GM23338 (cell line): ENCODE data around the gene CKB. TPM values are rescaled to one million over a fixed set of nuclear protein-coding genes. Genes with fewer than 3 reads are reported as not detected.

Source experiments
- ATAC-seq: fragments of 200-7000 bp; cut with Tn5 transposase; 3 replicates; pipeline ENCODE4 v1.9.1; 2020
- DNase-seq: peaks from one replicate; pipeline ENCODE4 v3.0.0-alpha.2; 2015; ENCODE audit warnings: low spot score
- H2AFZ ChIP-seq: fragments of 200-600 bp; sonication (generic); 2 replicates; pipeline ENCODE4 v1.8.0; 2016; ENCODE audit warnings: antibody characterized with exemption, mild to moderate bottlenecking, moderate library complexity
- H3F3A ChIP-seq: fragments of 200-600 bp; sonication (generic); replicated peaks from 2 replicates; pipeline ENCODE4 v1.8.0; 2017; ENCODE audit warnings: antibody characterized with exemption, mixed run types, low read depth
- H3K27ac ChIP-seq: fragments of 200-600 bp; sonication (generic); 2 replicates; pipeline ENCODE4 v1.6.1; 2016; ENCODE audit warnings: low read depth
- H3K27me3 ChIP-seq: fragments of 200-600 bp; sonication (generic); 2 replicates; pipeline ENCODE4 v1.8.0; 2016; ENCODE audit warnings: mild to moderate bottlenecking, mixed run types, moderate library complexity; ENCODE audit not compliant: insufficient read depth
- H3K36me3 ChIP-seq: fragments of 200-600 bp; sonication (generic); 2 replicates; pipeline ENCODE4 v1.8.0; 2016; ENCODE audit warnings: mild to moderate bottlenecking; ENCODE audit not compliant: insufficient read depth
- H3K4me1 ChIP-seq: fragments of 200-600 bp; sonication (generic); 2 replicates; pipeline ENCODE4 v1.8.0; 2016; ENCODE audit warnings: mild to moderate bottlenecking, moderate library complexity; ENCODE audit not compliant: insufficient read depth
- H3K4me2 ChIP-seq: fragments of 200-600 bp; sonication (generic); 2 replicates; pipeline ENCODE4 v1.7.1; 2017; ENCODE audit warnings: mixed run types
- H3K4me3 ChIP-seq: fragments of 200-600 bp; sonication (generic); 2 replicates; pipeline ENCODE4 v1.6.1; 2016; ENCODE audit warnings: mixed run types
- H3K79me2 ChIP-seq: fragments of 200-600 bp; sonication (generic); replicated peaks from 2 replicates; pipeline ENCODE4 v1.8.0; 2017; ENCODE audit warnings: mild to moderate bottlenecking; ENCODE audit not compliant: insufficient read depth
- H3K9me2 ChIP-seq: fragments of 200-600 bp; sonication (generic); 2 replicates; pipeline ENCODE4 v1.8.0; 2017; ENCODE audit not compliant: insufficient read depth
- H4K20me1 ChIP-seq: fragments of 200-600 bp; sonication (generic); replicated peaks from 2 replicates; pipeline ENCODE4 v1.8.0; 2017; ENCODE audit warnings: mild to moderate bottlenecking; ENCODE audit not compliant: insufficient read depth
- H3K27ac Mint-ChIP-seq: 2 replicates; pipeline ENCODE4 v1.8.0; 2020; ENCODE audit warnings: inconsistent platforms, mild to moderate bottlenecking, moderate library complexity, mixed read lengths
- H3K27me3 Mint-ChIP-seq: 3 replicates; pipeline ENCODE4 v1.8.0; 2022; ENCODE audit warnings: low read depth, mild to moderate bottlenecking, moderate library complexity, mixed read lengths, inconsistent platforms; ENCODE audit not compliant: insufficient read depth, poor library complexity
- H3K36me3 Mint-ChIP-seq: 3 replicates; pipeline ENCODE4 v1.8.0; 2021; ENCODE audit warnings: low read depth, mild to moderate bottlenecking, inconsistent platforms, moderate library complexity, mixed read lengths
- H3K4me1 Mint-ChIP-seq: 3 replicates; pipeline ENCODE4 v1.8.0; 2020; ENCODE audit warnings: mild to moderate bottlenecking, inconsistent platforms, mixed read lengths
- H3K4me3 Mint-ChIP-seq: 3 replicates; pipeline ENCODE4 v1.8.0; 2021; ENCODE audit warnings: moderate library complexity, mild to moderate bottlenecking, inconsistent platforms, mixed read lengths
- H3K9me3 Mint-ChIP-seq: 3 replicates; pipeline ENCODE4 v1.8.0; 2020; ENCODE audit warnings: moderate library complexity, mild to moderate bottlenecking, inconsistent platforms, mixed read lengths
- CREB1 ChIP-seq: fragments of 250-450 bp; sonication (Bioruptor Pico); IDR thresholded peaks from 2 replicates; pipeline ENCODE4 v1.5.0; 2020; ENCODE audit warnings: low read depth, mild to moderate bottlenecking, moderate library complexity
- EZH2phosphoT487 ChIP-seq: fragments of 200-600 bp; sonication (generic); IDR thresholded peaks from one replicate; pipeline ENCODE4 v1.8.1; 2018; ENCODE audit warnings: antibody characterized with exemption; ENCODE audit not compliant: unreplicated experiment
- JUNB ChIP-seq: IDR thresholded peaks from one replicate; pipeline ENCODE4 v1.6.1; 2016; ENCODE audit warnings: antibody characterized with exemption; ENCODE audit not compliant: unreplicated experiment
- NANOG ChIP-seq: IDR thresholded peaks from 2 replicates; pipeline ENCODE4 v1.6.1; 2016; ENCODE audit warnings: antibody characterized with exemption, borderline replicate concordance
- STAT1 ChIP-seq: IDR thresholded peaks from one replicate; pipeline ENCODE4 v1.6.1; 2016; ENCODE audit warnings: antibody characterized with exemption; ENCODE audit not compliant: unreplicated experiment
- polyA plus RNA-seq: library from polyadenylated mRNA; unstranded; fragments of >200 nt; fragmentation: Nextera tagmentation; extraction: Ambion mirVana; gene quantifications from 2 replicates; pipeline ENCODE4 v1.2.1, GENCODE V29; 2016
- total RNA-seq: library from RNA; depleted of rRNA; stranded (reverse); fragments of >200 nt; shearing (Covaris generic); gene quantifications from 2 replicates; pipeline ENCODE4 v1.2.3, GENCODE V29; 2014
- TF ChIP-seq, protein P1 (sequence below): fragments of 250-450 bp; sonication (Bioruptor Pico); IDR thresholded peaks from 2 replicates; pipeline ENCODE4 v1.5.0; 2020; ENCODE audit warnings: mild to moderate bottlenecking, moderate library complexity
- TF ChIP-seq, protein P2 (sequence below): IDR thresholded peaks from 2 replicates; pipeline ENCODE4 v1.6.1; 2016; ENCODE audit warnings: antibody characterized with exemption
- TF ChIP-seq, protein P3 (sequence below): IDR thresholded peaks from one replicate; pipeline ENCODE4 v1.6.1; 2018; ENCODE audit warnings: antibody characterized with exemption; ENCODE audit not compliant: unreplicated experiment

CKB gene
- total and polyA plus RNA-seq, 2 experiments from 2014 or later = 604 to 852 TPM

DNA sequence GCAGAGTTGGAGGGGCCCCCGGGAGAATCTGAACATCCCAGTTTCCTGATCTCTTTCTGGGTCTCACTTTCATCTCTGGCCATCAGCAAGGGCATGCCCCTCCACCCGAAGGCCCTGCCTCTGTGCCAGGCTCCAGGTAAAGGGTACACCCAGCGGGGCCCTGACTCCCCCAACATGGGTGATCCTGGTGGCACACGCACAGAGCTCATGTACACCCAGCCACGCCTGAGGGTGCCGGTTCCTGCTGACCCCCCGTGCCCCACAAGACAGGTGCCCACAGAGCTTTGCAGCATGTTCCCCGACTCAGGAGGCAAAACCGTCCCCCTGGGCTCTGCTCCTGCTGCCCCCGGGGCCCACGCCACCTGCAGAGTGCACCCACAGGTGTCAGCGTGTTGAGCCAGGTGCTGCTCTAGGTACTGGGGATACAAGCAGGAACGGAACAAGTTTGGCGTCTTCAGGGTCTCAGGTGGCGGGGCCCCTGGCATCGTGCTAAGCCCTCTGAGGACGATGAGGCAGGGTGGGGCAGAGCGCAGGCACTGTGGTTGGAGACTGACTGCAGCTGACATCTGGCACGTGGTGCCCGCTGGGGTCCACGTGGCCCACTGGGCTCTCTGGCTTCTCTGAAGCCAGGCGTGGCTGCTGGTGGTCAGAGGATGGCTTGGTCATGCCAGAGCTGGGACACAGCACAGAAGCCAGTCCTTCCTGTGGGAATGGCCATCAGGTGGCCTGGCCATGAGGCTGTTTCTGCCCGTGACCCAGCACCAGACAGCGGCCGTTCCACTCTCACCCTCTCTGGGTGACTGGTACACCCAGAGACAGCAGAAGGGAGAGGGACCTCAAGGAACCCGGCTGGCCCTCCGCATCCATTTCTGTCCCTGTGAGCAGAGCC lies 26.1 kb upstream of the CKB start (continued):
- TF ChIP-seq, protein P1, sequence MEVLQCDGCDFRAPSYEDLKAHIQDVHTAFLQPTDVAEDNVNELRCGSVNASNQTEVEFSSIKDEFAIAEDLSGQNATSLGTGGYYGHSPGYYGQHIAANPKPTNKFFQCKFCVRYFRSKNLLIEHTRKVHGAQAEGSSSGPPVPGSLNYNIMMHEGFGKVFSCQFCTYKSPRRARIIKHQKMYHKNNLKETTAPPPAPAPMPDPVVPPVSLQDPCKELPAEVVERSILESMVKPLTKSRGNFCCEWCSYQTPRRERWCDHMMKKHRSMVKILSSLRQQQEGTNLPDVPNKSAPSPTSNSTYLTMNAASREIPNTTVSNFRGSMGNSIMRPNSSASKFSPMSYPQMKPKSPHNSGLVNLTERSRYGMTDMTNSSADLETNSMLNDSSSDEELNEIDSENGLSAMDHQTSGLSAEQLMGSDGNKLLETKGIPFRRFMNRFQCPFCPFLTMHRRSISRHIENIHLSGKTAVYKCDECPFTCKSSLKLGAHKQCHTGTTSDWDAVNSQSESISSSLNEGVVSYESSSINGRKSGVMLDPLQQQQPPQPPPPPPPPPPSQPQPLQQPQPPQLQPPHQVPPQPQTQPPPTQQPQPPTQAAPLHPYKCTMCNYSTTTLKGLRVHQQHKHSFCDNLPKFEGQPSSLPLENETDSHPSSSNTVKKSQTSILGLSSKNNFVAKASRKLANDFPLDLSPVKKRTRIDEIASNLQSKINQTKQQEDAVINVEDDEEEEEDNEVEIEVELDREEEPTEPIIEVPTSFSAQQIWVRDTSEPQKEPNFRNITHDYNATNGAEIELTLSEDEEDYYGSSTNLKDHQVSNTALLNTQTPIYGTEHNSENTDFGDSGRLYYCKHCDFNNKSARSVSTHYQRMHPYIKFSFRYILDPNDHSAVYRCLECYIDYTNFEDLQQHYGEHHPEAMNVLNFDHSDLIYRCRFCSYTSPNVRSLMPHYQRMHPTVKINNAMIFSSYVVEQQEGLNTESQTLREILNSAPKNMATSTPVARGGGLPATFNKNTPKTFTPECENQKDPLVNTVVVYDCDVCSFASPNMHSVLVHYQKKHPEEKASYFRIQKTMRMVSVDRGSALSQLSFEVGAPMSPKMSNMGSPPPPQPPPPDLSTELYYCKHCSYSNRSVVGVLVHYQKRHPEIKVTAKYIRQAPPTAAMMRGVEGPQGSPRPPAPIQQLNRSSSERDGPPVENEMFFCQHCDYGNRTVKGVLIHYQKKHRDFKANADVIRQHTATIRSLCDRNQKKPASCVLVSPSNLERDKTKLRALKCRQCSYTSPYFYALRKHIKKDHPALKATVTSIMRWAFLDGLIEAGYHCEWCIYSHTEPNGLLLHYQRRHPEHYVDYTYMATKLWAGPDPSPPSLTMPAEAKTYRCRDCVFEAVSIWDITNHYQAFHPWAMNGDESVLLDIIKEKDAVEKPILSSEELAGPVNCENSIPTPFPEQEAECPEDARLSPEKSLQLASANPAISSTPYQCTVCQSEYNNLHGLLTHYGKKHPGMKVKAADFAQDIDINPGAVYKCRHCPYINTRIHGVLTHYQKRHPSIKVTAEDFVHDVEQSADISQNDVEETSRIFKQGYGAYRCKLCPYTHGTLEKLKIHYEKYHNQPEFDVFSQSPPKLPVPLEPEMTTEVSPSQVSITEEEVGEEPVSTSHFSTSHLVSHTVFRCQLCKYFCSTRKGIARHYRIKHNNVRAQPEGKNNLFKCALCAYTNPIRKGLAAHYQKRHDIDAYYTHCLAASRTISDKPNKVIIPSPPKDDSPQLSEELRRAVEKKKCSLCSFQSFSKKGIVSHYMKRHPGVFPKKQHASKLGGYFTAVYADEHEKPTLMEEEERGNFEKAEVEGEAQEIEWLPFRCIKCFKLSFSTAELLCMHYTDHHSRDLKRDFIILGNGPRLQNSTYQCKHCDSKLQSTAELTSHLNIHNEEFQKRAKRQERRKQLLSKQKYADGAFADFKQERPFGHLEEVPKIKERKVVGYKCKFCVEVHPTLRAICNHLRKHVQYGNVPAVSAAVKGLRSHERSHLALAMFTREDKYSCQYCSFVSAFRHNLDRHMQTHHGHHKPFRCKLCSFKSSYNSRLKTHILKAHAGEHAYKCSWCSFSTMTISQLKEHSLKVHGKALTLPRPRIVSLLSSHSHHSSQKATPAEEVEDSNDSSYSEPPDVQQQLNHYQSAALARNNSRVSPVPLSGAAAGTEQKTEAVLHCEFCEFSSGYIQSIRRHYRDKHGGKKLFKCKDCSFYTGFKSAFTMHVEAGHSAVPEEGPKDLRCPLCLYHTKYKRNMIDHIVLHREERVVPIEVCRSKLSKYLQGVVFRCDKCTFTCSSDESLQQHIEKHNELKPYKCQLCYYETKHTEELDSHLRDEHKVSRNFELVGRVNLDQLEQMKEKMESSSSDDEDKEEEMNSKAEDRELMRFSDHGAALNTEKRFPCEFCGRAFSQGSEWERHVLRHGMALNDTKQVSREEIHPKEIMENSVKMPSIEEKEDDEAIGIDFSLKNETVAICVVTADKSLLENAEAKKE (CRISPR knock-in tag) = no peak
- TF ChIP-seq JUNB = no peak
- TF ChIP-seq NANOG = no peak
- TF ChIP-seq, protein P2, sequence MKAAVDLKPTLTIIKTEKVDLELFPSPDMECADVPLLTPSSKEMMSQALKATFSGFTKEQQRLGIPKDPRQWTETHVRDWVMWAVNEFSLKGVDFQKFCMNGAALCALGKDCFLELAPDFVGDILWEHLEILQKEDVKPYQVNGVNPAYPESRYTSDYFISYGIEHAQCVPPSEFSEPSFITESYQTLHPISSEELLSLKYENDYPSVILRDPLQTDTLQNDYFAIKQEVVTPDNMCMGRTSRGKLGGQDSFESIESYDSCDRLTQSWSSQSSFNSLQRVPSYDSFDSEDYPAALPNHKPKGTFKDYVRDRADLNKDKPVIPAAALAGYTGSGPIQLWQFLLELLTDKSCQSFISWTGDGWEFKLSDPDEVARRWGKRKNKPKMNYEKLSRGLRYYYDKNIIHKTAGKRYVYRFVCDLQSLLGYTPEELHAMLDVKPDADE = no peak

DNA sequence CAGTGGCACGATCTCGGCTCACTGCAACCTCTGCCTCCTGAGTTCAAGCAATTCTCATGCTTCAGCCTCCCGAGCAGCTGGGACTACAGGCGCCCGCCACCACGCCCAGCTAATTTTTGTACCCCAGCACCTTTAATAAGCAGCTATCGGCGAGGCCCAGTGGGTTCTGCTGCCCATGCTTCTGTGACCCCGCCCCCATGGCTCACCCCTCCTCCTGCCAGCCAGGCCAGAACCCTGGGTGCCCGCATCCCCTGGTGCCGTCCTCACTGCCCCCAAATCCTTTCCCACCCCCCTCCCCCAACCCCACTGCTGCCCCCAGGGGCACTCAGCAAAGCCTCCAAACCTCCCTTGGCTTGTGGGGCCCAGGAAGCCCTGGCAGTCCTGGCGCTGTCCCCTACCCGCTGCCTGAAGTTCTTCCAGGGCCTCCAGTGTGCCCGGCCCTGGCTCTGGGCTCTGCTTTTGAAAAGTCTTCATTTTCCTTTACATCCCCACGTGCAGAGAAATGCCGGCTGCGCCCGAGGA lies 25.4 kb upstream of the CKB start:
- Mint-ChIP-seq H3K4me3 (no peak overlapping the region), H3K9me3 (no peaks in the 10 kb centered on the region), H3K27ac (no peak overlapping the region), H3K27me3 (peaks cover 11% of the 10 kb centered on the region), H3K4me1 (peaks cover 8% of the 10 kb centered on the region; the same call in 1 of the 3 replicates), H3K36me3 (no peaks in the 10 kb centered on the region)
- Histone ChIP-seq H4K20me1 (no peaks in the 10 kb centered on the region), H3K79me2 (no peaks in the 10 kb centered on the region), H3K4me1 (peaks cover 8% of the 10 kb centered on the region), H3K27ac (no peak overlapping the region), H3K4me3 (no peak overlapping the region), H3K9me2 (no peaks in the 10 kb centered on the region), H2AFZ (no peak overlapping the region), H3K27me3 (no peaks in the 10 kb centered on the region), H3K36me3 (no peaks in the 10 kb centered on the region), H3K4me2 (no peak overlapping the region), H3F3A (0 out of 2 replicates have a peak, but pooled peaks cover 3% of the 10 kb centered on the region)
- no peak for DNase-seq
- ATAC-seq = no peak
- no peak for TF ChIP-seq CREB1 (CRISPR knock-in tag)
- TF ChIP-seq, protein P2 = no peak
- no peak for TF ChIP-seq NANOG
- no peak for TF ChIP-seq STAT1
- TF ChIP-seq, protein P3, sequence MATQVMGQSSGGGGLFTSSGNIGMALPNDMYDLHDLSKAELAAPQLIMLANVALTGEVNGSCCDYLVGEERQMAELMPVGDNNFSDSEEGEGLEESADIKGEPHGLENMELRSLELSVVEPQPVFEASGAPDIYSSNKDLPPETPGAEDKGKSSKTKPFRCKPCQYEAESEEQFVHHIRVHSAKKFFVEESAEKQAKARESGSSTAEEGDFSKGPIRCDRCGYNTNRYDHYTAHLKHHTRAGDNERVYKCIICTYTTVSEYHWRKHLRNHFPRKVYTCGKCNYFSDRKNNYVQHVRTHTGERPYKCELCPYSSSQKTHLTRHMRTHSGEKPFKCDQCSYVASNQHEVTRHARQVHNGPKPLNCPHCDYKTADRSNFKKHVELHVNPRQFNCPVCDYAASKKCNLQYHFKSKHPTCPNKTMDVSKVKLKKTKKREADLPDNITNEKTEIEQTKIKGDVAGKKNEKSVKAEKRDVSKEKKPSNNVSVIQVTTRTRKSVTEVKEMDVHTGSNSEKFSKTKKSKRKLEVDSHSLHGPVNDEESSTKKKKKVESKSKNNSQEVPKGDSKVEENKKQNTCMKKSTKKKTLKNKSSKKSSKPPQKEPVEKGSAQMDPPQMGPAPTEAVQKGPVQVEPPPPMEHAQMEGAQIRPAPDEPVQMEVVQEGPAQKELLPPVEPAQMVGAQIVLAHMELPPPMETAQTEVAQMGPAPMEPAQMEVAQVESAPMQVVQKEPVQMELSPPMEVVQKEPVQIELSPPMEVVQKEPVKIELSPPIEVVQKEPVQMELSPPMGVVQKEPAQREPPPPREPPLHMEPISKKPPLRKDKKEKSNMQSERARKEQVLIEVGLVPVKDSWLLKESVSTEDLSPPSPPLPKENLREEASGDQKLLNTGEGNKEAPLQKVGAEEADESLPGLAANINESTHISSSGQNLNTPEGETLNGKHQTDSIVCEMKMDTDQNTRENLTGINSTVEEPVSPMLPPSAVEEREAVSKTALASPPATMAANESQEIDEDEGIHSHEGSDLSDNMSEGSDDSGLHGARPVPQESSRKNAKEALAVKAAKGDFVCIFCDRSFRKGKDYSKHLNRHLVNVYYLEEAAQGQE = no peak
- no peak for TF ChIP-seq JUNB
- no peak for TF ChIP-seq EZH2phosphoT487
